ENCODE data around the gene CITED2.
"Not testable (repeated sequence)": the region's sequence is repeated elsewhere in the genome, so short reads cannot be mapped to it uniquely, and the experiment has no call there.

The CITED2 gene

DNA sequence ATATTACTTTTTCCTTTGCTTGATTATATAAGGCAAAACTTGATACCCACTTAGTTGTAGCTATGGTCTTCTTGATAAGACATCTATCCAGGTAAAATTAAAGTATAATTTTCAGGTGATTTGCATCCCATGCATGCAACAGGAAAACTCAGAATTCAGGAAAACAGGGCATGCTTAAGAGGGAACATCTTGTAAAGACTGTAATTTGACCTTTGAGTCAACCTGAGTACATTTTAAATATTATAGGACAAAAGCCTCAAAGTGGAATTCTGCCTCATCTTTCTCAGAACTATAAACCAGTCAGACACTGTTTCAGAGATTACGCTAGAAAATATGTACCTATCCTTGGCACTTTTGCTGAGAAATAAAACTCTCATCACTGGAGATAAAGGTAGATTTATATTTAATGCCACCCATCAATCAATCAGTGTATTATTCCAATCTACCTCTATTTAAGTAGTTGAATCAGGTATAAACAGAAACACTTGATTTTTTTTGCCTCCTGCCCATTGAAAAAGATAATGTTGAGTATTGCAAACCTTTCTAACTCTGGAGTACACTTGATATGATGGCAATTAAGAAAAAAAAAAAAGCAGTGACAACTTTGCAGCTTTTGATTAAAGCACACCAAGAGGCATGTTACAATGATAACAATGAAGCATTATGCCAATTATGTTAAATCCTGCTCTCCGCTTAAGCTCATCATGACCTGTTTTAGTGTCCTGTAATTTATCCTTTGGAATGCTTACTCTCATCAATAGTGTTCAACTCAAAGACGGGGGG is 2.8 kb downstream of the CITED2 start:
- Histone ChIP-seq H3K9me3 (ENCODE audit: control insufficient read depth in 1 of 2, low read length in 2 of 2) (no peaks in the 10 kb centered on the region), H3K36me3 (ENCODE audit: control insufficient read depth in 1 of 2, insufficient read depth in 2 of 2, low read length in 2 of 2) (peaks cover 0 to 18% of the 10 kb centered on the region in 2 donors), H3K27me3 (ENCODE audit: low read depth, low read length) (no peaks in the 10 kb centered on the region), H3K4me3 (ENCODE audit: low read depth in 1 of 2, low read length in 2 of 2) (peak overlapping the region; percentile 61 to 99), H3K27ac (ENCODE audit: low read length) (peak overlapping the region; percentile 70), H3K4me1 (ENCODE audit: control insufficient read depth in 1 of 2, insufficient read depth in 2 of 2, low read length in 2 of 2) (peaks cover 11 to 22% of the 10 kb centered on the region in 2 donors)

DNA sequence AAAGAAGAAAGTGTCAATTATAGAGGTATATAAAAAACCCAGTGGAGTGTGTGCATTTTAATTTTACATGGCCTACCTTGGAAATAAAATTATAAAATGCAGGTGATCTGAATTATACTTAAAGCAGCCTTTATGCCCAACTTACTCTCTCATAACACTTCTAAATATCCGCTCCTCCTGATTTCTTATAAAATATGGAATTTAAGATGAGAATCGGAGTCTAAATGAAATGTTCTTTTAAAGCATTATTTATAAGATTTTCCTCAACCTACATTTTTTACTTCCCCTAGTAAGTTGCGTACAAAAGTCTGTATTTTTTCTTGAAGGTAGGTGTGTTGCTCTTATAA is 3.5 kb downstream of the CITED2 start:
- Histone ChIP-seq H3K4me1 (ENCODE audit: control insufficient read depth in 1 of 2, insufficient read depth in 2 of 2, low read length in 2 of 2) (peaks cover 11 to 16% of the 10 kb centered on the region in 2 donors), H3K36me3 (ENCODE audit: control insufficient read depth in 1 of 2, insufficient read depth in 2 of 2, low read length in 2 of 2) (peaks cover 0 to 18% of the 10 kb centered on the region in 2 donors), H3K9me3 (ENCODE audit: control insufficient read depth in 1 of 2, low read length in 2 of 2) (no peaks in the 10 kb centered on the region), H3K27ac (ENCODE audit: low read length) (peak overlapping the region; percentile 70), H3K27me3 (ENCODE audit: low read depth, low read length) (no peaks in the 10 kb centered on the region), H3K4me3 (ENCODE audit: low read depth in 1 of 2, low read length in 2 of 2) (peak overlapping the region; percentile 61 to 99)

DNA sequence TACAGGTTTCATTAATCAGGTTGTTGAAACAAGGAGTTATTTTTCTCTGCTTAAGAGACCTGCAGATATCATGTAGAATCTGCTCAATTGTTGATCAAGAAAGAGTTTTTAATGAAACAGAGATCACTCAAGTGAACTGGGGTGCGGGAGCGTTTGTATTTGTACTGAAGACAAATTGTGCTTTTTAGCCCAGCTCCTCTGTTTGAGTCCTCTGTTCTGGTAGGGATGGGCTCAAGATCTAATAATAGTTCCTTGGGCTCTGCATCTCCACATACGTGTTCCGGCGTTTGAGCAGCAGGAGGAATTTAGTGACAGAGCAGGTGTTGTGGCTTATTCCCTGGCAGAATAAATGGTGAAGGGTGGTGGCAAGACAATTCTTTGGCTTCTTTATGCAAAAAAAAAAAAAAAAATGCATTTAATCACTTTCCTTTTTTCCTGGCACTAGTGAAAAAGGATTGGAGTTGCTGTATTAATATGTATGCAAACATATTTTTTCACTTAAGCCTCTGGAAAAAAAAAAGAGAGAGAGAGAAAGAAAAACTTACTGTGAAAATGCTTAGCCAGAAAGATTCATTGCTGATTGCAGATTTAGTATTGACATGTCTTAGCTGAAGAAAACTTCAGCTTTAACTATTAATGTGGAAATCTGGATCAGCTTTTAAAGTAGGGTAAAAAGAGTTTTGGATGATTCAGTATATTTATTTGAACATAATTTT is 4.0 kb downstream of the CITED2 start:
- H3K27ac ChIP-seq (ENCODE audit: low read length): peak overlapping the region; percentile 70
- no peaks in the 10 kb centered on the region for H3K27me3 ChIP-seq (ENCODE audit: low read depth, low read length)
- peaks cover 0 to 13% of the 10 kb centered on the region in 2 donors for H3K36me3 ChIP-seq (ENCODE audit: control insufficient read depth in 1 of 2, insufficient read depth in 2 of 2, low read length in 2 of 2)
- peaks cover 11 to 15% of the 10 kb centered on the region in 2 donors for H3K4me1 ChIP-seq (ENCODE audit: control insufficient read depth in 1 of 2, insufficient read depth in 2 of 2, low read length in 2 of 2)
- no peaks in the 10 kb centered on the region for H3K9me3 ChIP-seq (ENCODE audit: control insufficient read depth in 1 of 2, low read length in 2 of 2)
- H3K4me3 ChIP-seq (ENCODE audit: low read depth in 1 of 2, low read length in 2 of 2): peak overlapping the region; percentile 61 to 99

DNA sequence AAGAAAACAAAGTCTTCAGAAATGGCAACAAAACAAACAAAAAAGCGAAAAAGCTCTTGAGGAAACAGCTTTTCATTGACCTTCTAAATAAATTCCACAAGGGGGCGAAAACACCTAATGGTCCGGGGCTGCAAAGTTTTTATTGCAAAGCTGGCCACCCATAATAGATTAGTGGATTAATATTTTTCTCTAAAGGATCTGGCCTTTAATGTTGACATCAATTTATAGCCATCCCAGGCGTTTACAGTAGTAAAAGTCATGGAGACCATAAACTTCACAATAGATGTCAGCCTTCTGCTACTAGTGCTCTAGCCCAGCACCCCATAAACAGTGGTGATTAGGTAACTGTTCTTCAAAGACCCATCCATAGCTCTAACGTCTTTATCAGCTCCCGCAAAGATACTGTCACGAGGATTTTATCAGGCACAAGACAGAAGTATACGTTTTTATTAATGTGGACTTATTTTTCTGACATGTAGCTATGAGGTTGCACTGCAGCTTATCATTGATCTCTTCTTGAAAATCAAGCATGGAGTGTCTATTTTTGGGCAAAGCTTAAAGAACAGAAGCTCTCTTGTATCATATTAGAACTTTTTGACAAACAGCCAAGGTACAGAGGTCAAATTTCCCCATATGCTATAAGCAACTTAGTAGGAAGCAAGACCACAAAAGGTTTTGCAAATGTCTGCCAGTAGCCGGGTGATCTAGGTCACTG is 4.7 kb downstream of the CITED2 start:
- H3K4me3 ChIP-seq (ENCODE audit: low read depth in 1 of 2, low read length in 2 of 2): peak overlapping the region; percentile 61 to 99
- no peaks in the 10 kb centered on the region for H3K9me3 ChIP-seq (ENCODE audit: control insufficient read depth in 1 of 2, low read length in 2 of 2)
- peak overlapping the region; percentile 70 for H3K27ac ChIP-seq (ENCODE audit: low read length)

DNA sequence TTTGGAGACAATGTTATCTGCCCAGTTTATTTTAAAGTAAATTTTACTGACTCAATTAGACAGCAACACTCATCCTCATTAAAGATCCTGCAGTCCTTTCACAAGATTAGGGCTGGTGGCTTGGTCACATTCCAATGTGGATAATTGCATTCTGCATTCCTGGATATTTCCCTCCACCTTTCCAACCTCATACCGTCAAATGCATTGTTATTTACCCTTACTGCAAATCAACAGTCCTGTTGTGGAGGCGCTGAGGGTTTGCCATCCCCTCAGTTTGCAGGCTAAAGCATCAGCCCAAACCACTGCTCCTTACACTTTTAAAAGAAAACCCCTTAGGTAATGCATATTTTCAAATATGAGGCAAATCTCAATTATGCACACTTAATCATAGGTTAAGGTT is 5.4 kb downstream of the CITED2 start:
- Histone ChIP-seq H3K4me3 (ENCODE audit: low read depth in 1 of 2, low read length in 2 of 2) (no peak overlapping the region), H3K4me1 (ENCODE audit: control insufficient read depth in 1 of 2, insufficient read depth in 2 of 2, low read length in 2 of 2) (peaks cover 11 to 15% of the 10 kb centered on the region in 2 donors), H3K27me3 (ENCODE audit: low read depth, low read length) (no peaks in the 10 kb centered on the region), H3K9me3 (ENCODE audit: control insufficient read depth in 1 of 2, low read length in 2 of 2) (no peaks in the 10 kb centered on the region), H3K27ac (ENCODE audit: low read length) (no peak overlapping the region), H3K36me3 (ENCODE audit: control insufficient read depth in 1 of 2, insufficient read depth in 2 of 2, low read length in 2 of 2) (peaks cover 0 to 9% of the 10 kb centered on the region in 2 donors)

More for the DNA sequence above, 4.7 kb downstream of the CITED2 start:
- Histone ChIP-seq H3K27me3 (ENCODE audit: low read depth, low read length) (no peaks in the 10 kb centered on the region), H3K36me3 (ENCODE audit: control insufficient read depth in 1 of 2, insufficient read depth in 2 of 2, low read length in 2 of 2) (peaks cover 0 to 11% of the 10 kb centered on the region in 2 donors), H3K4me1 (ENCODE audit: control insufficient read depth in 1 of 2, insufficient read depth in 2 of 2, low read length in 2 of 2) (peaks cover 11 to 15% of the 10 kb centered on the region in 2 donors)

DNA sequence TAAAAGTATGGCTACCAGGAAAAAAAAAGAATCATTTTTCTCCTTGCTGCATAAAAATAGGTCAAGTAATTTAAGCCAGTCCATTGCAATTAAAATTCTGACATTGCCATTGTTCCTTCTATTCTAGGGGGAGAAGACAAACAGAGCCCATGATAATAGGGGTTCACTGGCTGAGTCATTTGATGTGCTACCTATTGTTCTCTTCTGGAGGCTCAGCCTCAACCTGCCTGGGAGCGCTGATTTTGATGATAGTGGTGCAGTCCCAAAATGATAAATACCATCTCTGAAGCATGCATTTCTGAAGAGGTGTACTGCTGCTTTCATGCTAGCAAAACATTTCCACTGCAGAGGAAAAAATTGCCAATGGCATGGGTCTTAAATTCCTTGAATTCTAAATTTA is 5.8 kb downstream of the CITED2 start:
- Histone ChIP-seq H3K27ac (ENCODE audit: low read length) (no peak overlapping the region), H3K27me3 (ENCODE audit: low read depth, low read length) (no peaks in the 10 kb centered on the region), H3K4me3 (ENCODE audit: low read depth in 1 of 2, low read length in 2 of 2) (no peak overlapping the region), H3K4me1 (ENCODE audit: control insufficient read depth in 1 of 2, insufficient read depth in 2 of 2, low read length in 2 of 2) (peaks cover 11 to 15% of the 10 kb centered on the region in 2 donors), H3K36me3 (ENCODE audit: control insufficient read depth in 1 of 2, insufficient read depth in 2 of 2, low read length in 2 of 2) (peaks cover 0 to 6% of the 10 kb centered on the region in 2 donors), H3K9me3 (ENCODE audit: control insufficient read depth in 1 of 2, low read length in 2 of 2) (no peaks in the 10 kb centered on the region)

DNA sequence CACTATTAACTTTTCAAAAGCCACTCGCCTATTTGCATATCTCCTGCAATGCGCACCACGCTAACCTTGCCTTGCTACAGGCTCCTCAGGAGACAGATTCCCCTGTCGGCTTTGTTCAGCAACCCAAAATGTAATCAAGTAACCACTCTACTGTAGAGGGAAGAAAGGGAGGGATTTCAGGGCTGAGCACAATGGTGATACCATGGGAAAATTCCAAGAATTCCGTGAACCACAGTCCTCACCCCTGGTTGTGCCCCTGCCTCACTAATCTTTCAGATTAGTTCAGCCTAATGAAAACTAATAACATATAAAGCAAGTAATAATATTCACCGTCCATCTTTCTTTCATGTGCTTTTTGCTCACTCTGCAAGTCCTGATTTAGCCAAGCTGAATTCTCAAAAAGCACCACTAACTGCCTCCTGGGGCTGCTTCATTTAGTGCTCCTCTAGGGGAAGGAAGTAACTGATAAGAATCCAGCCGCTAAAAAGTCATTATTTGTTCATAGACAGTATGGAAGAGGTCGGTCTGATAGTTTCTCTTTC is 6.6 kb downstream of the CITED2 start:
- Histone ChIP-seq H3K4me1 (ENCODE audit: control insufficient read depth in 1 of 2, insufficient read depth in 2 of 2, low read length in 2 of 2) (peaks cover 11 to 15% of the 10 kb centered on the region in 2 donors), H3K9me3 (ENCODE audit: control insufficient read depth in 1 of 2, low read length in 2 of 2) (no peaks in the 10 kb centered on the region)

DNA sequence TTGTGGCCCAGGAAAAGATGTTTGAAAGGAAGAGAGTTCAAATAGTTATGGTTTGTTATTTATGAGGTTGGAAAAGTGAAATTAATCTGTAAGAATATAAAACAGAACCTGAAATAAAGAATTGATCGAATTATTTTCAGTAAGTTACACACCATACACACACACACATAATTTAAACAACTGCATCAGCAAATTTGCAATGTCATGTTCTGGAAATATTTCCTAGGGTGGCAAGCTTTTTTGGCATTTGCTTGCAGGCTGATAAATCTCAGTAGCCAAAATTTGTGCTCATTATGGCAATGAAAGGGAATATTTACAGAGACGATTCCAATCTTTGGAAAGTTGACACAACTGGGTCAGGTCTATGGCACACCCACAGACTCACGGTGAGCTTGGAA is 9.5 kb downstream of the CITED2 start:
- no peak overlapping the region for H3K27ac ChIP-seq (ENCODE audit: low read length)
- no peak overlapping the region for H3K4me3 ChIP-seq (ENCODE audit: low read depth in 1 of 2, low read length in 2 of 2)
- H3K36me3 ChIP-seq (ENCODE audit: control insufficient read depth in 1 of 2, insufficient read depth in 2 of 2, low read length in 2 of 2): no peaks in the 10 kb centered on the region
- no peaks in the 10 kb centered on the region for H3K9me3 ChIP-seq (ENCODE audit: control insufficient read depth in 1 of 2, low read length in 2 of 2)
- H3K4me1 ChIP-seq (ENCODE audit: control insufficient read depth in 1 of 2, insufficient read depth in 2 of 2, low read length in 2 of 2): peaks cover under 1 to 9% of the 10 kb centered on the region in 2 donors
- no peaks in the 10 kb centered on the region for H3K27me3 ChIP-seq (ENCODE audit: low read depth, low read length)

More for the DNA sequence above, 6.6 kb downstream of the CITED2 start:
- Histone ChIP-seq H3K27me3 (ENCODE audit: low read depth, low read length) (no peaks in the 10 kb centered on the region), H3K4me3 (ENCODE audit: low read depth in 1 of 2, low read length in 2 of 2) (no peak overlapping the region), H3K36me3 (ENCODE audit: control insufficient read depth in 1 of 2, insufficient read depth in 2 of 2, low read length in 2 of 2) (peaks cover 0 to 4% of the 10 kb centered on the region in 2 donors), H3K27ac (ENCODE audit: low read length) (no peak overlapping the region)

DNA sequence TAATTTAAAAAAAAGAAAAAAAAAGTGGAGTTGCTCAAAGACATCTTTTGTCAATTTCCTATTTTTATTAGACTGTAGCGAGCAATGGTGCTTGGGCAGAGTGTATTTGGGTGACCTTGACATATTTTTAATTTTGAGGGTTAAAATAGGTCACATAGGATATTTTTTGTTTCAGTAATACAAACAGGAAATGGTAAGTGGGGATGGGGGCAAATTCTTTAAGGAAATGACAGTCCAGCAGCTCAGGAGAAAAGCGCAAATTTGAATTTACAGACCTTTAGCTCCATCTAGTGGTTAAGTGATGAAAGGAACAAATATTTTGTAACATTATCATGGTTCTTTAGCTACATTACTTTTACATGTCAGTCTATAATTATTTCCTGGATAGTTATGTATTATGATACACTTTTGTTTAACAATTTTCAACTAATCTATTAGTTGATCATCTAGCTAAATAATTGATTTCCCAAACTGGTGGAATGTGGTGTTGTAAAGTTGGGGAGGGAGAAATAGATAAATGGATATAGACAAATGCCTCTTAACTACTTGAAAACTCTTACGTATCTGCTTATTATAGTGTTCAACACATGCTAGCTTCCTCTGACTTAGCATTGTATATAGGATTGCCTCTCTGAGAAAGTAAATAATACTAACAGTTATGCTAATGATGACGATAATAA is 10.0 kb downstream of the CITED2 start:
- no peak overlapping the region for H3K27ac ChIP-seq (ENCODE audit: low read length)
- no peaks in the 10 kb centered on the region for H3K9me3 ChIP-seq (ENCODE audit: control insufficient read depth in 1 of 2, low read length in 2 of 2)

DNA sequence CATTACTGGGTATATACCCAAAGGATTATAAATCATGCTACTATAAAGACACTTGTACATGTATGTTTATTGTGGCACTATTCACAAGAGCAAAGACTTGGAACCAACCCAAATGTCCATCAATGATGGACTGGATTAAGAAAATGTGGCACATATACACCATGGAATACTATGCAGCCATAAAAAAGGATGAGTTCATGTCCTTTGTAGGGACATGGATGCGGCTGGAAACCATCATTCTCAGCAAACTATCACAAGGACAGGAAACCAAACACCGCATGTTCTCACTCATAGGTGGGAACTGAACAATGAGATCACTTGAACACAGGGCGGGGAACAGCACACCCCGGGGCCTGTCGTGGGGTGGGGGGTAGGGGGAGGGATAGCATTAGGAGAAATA is 10.7 kb downstream of the CITED2 start:
- H3K4me1 ChIP-seq (ENCODE audit: control insufficient read depth in 1 of 2, insufficient read depth in 2 of 2, low read length in 2 of 2); H3K4me3 ChIP-seq (ENCODE audit: low read depth in 1 of 2, low read length in 2 of 2); H3K9me3 ChIP-seq (ENCODE audit: control insufficient read depth in 1 of 2, low read length in 2 of 2); H3K36me3 ChIP-seq (ENCODE audit: control insufficient read depth in 1 of 2, insufficient read depth in 2 of 2, low read length in 2 of 2); H3K27me3 ChIP-seq (ENCODE audit: low read depth, low read length); H3K27ac ChIP-seq (ENCODE audit: low read length): not testable (repeated sequence)

More for the DNA sequence above, 10.0 kb downstream of the CITED2 start:
- H3K36me3 ChIP-seq (ENCODE audit: control insufficient read depth in 1 of 2, insufficient read depth in 2 of 2, low read length in 2 of 2): no peaks in the 10 kb centered on the region
- H3K4me3 ChIP-seq (ENCODE audit: low read depth in 1 of 2, low read length in 2 of 2): no peak overlapping the region
- H3K27me3 ChIP-seq (ENCODE audit: low read depth, low read length): no peaks in the 10 kb centered on the region
- H3K4me1 ChIP-seq (ENCODE audit: control insufficient read depth in 1 of 2, insufficient read depth in 2 of 2, low read length in 2 of 2): peaks cover 0 to 5% of the 10 kb centered on the region in 2 donors

All from muscle layer of duodenum (tissue), 2 donors.